NCI-H510A (cell line): ENCODE results near the gene HEXB.
A peak's percentile ranks its signal among the peaks of the same experiment; 100 is the strongest.

Experiments
- DNase-seq: peaks from one replicate; lab custom pipeline; 2025; lab: John Stamatoyannopoulos, UW

The HEXB gene

GRCh38 chr5:74684900-74685851 is at the start of gene HEXB:
Gene HEXB (plus strand): TSS chr5:74685233. CDS start chr5:74685261, 28 bp downstream.
- peak; percentile 55 for DNase-seq

GRCh38 chr5:74636149-74636548 is 48.9 kb upstream of the HEXB start:
- no peak for DNase-seq

GRCh38 chr5:74636552-74636951 is 48.5 kb upstream of the HEXB start:
- no peak for DNase-seq

GRCh38 chr5:74638544-74638969 is 46.5 kb upstream of the HEXB start:
- DNase-seq, result no peak

DNA sequence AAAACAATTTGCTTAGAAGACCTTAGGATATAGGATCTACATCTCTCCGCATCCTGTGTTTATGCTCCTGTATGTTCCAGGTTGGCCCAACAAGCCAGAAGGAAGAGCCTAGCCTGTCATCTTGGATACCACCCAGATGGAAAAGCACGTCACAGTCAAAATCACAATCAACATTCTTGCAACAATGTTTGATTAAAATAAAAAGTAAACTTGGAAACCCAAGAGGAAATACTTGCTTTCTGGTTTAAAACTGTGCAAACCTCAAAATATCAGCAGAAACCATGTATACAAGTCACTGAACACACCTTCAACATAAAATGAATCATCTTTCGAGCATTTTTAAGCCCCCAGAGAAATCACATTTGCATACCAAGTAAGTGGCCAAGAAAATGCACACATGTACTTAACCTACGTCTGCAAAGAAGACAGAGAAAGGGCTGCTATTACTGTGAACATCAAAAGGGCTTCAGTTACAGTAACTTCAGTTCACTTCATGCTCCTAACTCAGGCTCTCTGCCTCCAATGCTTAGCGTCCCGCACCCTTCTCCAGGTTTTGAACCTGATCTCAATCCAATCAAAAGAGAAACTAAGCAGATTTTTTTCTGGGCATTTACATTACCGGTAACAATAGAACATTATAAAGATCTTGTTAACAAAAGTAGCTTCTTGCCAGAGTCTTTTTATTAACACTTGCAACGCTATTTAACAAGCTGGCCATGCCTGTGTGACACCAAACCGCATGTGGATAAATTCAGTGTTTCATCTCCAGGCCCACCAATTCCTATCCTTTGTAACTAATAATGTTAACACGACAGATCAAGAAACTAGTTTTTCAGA is 45.8 kb upstream of the HEXB start:
- no peak for DNase-seq

- peak; percentile 24 for DNase-seq
Measured at GRCh38 chr5:74639807-74640449, 45.1 kb upstream of the HEXB start.

DNA sequence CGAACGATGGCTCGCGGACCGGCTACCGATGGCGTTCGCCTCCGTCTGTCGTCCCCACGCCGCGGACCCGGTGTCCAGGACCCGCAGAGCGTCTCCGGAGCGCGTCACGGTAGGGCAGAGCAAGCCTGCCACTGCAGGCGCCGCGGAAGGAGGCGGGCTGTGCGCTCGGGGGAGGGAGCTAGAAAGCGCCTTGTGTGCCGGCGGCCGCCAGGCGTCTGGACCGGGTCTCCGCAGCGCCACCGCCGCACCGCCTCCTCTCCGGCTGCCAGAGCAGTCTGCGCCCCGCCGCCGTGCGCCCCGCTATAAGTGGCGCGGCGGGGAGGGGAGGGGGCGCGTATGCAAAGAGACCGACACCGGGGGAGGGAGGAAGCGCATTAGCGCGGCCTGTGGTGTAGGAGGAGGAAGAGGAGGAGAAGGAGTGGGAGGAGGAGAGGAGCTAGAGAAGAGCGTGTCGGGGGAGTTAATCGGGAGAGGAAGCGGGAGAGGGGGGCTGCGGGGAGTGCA is 44.5 kb upstream of the HEXB start, which contains the start of gene ENC1:
Gene ENC1, minus strand, starts transcription at position 279 of the 504 bp plus-strand sequence. CDS start 4,243 bp downstream, outside the sequence.
- peak; percentile 74 for DNase-seq

DNA sequence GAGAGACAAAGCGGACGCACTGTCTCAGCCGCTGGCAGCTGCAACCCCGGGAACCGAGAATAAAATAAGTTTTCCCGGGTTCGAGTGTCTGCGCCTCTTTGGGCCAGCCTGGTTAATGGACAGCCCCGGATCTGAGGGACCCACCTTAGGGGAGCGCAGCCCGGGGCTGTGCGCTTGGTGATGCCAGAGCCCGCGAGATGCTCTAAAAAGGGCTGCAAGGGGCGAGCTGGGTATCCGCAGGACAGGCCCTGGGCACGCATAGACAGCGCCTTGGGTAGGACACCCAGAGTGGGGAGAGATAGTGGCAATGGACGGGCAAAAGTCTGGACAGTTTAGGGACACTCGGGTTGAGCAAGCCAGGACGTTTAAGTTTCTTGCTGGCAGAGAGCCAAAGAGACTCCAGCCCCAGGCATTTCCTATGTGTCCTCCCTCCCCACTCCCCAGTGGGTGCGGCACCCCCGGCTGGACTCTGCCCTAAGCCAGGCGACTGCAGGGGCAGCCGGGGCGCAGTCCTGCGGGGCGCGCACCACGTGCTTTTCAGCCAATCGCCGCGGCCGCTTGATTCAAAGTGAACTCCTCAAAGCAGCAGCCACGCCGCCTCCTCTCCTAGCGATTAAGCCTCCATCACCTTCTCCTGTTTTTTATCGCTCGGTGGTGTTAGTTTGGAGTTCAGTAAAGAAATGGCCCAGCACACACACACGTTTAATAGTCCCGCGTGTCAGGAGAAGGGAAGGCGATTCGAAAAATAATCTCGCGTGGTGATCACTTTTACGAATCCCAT is 43.9 kb upstream of the HEXB start:
- DNase-seq, result peak; percentile 22

DNA sequence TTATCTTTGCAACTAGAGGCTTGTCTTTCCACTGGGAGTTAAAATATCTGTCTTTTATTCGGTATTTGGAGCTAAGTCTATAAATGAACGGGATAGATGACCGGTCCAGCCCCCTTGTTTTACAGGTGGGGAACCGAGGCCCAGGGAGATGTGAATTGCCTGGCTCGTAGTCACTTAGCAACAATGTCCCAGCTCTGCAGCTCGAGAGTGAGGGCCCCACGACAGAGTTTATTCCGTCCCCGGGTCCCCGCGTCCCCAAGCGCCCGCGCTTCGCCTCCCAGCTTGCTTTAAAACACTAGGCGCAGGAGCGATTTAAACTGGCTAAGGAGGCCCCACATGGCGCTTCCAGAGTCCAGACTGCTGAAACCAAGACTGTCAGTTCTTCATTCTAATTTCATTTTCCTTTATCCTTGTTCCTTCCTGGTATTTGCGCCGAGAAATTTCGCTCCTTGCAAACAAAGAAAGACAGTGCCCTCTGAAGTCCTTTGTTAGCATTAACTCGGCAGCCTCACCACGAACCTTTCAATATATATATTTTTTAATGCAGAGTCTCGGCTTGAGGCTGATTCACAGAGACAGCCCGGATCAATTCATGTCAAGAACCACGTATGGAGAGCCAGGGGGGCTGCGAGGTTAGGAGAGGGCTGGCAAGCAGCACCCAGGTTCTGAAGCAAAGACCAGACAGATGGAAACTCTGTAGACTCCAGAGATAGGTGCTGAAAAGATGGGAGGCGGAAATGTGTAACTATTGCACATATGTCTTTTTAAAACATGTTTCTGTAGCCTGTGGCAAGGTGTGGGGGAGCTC is 43.1 kb upstream of the HEXB start:
- DNase-seq, result peak; percentile 4

DNA sequence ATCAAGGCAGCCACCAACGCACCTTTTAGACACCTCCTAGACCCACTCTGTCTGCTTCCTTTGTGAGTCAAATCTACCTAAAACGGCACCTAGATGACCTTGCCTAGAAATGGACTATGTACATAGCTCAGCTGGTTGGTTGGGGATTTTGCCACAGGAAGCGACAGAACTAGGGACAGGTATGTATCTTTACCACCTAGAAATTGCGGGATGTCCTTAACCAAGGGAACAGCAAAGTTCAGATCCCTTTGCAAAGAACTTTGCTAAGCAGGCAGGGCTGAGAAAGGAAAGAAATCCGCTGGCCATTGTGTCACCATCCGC is 42.5 kb upstream of the HEXB start:
- DNase-seq, result no peak

GRCh38 chr5:74643111-74643562 is 41.9 kb upstream of the HEXB start:
- no peak for DNase-seq

GRCh38 chr5:74647096-74647495 is 37.9 kb upstream of the HEXB start:
- DNase-seq, result peak; percentile 33

DNA sequence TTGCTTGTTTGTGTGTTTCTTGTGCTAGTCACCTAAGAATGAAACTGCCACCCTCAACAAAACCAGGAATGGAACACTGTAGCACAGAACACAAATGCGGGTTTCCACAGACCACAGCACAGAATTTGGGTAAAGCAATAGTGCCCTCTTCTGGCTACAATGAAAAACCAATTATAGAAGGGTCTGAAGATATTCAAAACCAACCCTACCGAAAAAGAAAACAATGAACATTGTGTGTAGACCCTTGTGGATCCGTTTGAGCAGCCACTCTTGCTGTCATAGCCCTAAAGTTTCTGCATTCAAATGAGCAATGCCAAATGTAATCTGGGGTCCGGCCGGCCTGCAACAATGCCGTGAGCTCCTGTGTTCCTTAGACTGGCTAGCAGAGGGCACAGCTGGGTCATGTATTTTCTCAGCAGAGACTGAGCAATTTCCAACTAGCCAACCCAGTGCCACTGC is 36.2 kb upstream of the HEXB start:
- DNase-seq, result peak; percentile 1

DNA sequence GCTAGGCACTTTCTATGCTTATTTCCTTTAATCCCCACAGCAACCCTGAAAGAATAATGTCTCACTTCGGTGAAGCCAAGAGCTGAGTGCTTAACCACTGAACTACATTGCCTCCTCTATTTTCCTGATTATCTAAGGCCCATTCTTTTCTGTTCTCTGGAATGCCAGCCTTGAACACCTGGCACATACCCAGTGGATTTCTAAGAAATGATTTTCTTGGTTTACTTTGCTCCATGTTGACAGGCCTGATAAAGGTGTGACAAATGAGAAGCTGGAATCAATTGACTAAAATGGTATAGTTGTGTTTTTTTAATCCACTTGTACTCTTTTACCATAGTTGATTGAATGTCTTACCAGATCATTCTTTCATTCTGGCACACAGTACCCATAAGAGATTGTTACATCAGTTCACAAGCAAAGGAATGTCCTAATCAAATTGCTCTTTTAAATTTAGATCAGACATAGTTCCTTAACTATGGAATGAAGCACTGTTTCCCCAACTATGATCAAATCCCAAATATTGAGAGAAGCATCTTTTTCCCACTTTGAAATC is 35.5 kb upstream of the HEXB start:
- DNase-seq, result no peak

GRCh38 chr5:74651710-74652109 is 33.3 kb upstream of the HEXB start:
- no peak for DNase-seq

DNA sequence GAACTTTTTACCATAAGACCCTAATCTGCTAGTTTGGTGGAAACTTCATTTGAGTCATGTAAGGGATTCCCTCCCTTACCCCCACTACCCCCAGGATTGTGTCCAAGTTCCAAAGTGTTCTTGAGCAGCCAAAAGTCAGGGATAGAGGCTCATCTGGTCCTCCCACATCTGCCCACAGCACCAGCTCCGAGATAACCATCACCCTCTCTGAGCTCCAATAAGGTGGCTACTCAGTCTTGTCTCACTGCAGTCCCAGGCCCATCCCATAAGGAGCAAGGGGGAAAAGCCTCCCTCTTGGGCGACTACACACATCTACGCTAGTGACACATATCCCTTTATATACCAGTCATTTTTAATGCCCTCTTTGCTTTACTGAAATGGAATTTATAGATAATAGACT is 32.5 kb upstream of the HEXB start:
- DNase-seq, result no peak

DNA sequence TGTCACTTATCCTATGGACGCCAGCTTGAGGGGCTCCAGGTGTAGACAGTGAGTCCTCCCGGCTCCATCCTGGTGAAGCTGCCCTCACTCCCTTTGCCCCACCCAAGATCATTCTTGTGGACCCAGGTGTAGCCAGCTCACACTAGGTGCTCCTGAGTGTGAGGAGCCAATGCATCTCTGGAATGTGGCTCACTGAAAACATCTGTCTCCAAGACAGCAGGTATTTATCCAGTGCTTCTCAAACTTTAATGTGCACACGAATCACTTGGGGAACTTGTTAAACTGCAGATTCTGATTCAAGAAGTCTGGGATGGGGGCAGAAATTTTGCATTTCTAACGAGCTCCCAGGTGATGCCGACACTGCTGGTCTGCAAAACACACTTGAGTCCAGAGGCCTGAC is 31.0 kb upstream of the HEXB start:
- no peak for DNase-seq

- DNase-seq, result no peak
Measured at GRCh38 chr5:74655206-74655605, 29.8 kb upstream of the HEXB start.

GRCh38 chr5:74655716-74656115 is 29.3 kb upstream of the HEXB start:
- no peak for DNase-seq

GRCh38 chr5:74657165-74657564 is 27.9 kb upstream of the HEXB start:
- DNase-seq, result no peak
